Measurements from ENCODE around the gene NFIX. TPM values are rescaled to one million over a fixed set of nuclear protein-coding genes. Genes with fewer than 3 reads are reported as not detected.

NFIX gene
- total and polyA plus RNA-seq, 2 of the 13 experiments (the other 11 are each of a cell fraction or from before 2014, with no cell fraction given): 3.4 to 5.4 TPM

DNA sequence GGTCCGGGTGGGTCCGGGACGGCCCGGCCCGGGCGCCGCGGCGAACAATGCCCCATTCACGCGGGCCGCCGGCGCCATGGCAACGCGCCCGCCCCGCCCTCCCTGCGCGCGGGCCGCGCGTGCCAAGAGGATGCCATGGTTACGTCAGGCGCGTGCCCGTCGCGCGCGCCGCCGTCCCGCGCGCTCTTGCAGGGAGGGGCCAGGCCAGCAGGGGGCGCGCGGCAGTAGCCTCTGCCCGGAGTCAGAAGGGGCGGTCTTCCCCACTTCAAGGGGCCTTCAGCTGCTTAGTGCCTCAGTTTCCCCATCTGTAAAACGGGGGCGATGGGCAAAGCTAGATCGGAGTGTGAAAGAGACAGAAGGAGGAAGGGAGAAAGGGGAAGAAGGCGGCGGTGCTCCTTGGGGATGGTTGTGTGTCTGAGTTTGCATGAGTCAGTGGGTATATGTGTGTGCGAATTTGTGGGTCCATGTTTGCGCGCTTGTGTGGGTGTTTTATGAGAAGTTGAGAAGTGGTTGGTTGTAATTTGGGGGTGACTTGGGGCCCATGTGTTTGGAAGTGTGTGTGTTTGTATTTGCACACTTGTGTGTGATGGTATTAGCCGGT, 11.6 kb upstream of the NFIX start (continued):
- TF ChIP-seq ZNF20 (CRISPR knock-in tag; IDR thresholded peaks at IDR 0.05): no peak
- peak; percentile 40; the same call in 1 of the 2 replicates for TF ChIP-seq ZMYM3 (CRISPR knock-in tag; IDR thresholded peaks at IDR 0.05)
- no peak for TF ChIP-seq ZNF234 (CRISPR knock-in tag; conservative IDR thresholded peaks at IDR 0.05)
- no peak for TF ChIP-seq ZNF740 (CRISPR knock-in tag; IDR thresholded peaks at IDR 0.05)
- TF ChIP-seq, protein P1, sequence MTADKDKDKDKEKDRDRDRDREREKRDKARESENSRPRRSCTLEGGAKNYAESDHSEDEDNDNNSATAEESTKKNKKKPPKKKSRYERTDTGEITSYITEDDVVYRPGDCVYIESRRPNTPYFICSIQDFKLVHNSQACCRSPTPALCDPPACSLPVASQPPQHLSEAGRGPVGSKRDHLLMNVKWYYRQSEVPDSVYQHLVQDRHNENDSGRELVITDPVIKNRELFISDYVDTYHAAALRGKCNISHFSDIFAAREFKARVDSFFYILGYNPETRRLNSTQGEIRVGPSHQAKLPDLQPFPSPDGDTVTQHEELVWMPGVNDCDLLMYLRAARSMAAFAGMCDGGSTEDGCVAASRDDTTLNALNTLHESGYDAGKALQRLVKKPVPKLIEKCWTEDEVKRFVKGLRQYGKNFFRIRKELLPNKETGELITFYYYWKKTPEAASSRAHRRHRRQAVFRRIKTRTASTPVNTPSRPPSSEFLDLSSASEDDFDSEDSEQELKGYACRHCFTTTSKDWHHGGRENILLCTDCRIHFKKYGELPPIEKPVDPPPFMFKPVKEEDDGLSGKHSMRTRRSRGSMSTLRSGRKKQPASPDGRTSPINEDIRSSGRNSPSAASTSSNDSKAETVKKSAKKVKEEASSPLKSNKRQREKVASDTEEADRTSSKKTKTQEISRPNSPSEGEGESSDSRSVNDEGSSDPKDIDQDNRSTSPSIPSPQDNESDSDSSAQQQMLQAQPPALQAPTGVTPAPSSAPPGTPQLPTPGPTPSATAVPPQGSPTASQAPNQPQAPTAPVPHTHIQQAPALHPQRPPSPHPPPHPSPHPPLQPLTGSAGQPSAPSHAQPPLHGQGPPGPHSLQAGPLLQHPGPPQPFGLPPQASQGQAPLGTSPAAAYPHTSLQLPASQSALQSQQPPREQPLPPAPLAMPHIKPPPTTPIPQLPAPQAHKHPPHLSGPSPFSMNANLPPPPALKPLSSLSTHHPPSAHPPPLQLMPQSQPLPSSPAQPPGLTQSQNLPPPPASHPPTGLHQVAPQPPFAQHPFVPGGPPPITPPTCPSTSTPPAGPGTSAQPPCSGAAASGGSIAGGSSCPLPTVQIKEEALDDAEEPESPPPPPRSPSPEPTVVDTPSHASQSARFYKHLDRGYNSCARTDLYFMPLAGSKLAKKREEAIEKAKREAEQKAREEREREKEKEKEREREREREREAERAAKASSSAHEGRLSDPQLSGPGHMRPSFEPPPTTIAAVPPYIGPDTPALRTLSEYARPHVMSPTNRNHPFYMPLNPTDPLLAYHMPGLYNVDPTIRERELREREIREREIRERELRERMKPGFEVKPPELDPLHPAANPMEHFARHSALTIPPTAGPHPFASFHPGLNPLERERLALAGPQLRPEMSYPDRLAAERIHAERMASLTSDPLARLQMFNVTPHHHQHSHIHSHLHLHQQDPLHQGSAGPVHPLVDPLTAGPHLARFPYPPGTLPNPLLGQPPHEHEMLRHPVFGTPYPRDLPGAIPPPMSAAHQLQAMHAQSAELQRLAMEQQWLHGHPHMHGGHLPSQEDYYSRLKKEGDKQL (CRISPR knock-in tag; IDR thresholded peaks at IDR 0.05; ENCODE audit: low read depth): no peak
- TF ChIP-seq, protein P2, sequence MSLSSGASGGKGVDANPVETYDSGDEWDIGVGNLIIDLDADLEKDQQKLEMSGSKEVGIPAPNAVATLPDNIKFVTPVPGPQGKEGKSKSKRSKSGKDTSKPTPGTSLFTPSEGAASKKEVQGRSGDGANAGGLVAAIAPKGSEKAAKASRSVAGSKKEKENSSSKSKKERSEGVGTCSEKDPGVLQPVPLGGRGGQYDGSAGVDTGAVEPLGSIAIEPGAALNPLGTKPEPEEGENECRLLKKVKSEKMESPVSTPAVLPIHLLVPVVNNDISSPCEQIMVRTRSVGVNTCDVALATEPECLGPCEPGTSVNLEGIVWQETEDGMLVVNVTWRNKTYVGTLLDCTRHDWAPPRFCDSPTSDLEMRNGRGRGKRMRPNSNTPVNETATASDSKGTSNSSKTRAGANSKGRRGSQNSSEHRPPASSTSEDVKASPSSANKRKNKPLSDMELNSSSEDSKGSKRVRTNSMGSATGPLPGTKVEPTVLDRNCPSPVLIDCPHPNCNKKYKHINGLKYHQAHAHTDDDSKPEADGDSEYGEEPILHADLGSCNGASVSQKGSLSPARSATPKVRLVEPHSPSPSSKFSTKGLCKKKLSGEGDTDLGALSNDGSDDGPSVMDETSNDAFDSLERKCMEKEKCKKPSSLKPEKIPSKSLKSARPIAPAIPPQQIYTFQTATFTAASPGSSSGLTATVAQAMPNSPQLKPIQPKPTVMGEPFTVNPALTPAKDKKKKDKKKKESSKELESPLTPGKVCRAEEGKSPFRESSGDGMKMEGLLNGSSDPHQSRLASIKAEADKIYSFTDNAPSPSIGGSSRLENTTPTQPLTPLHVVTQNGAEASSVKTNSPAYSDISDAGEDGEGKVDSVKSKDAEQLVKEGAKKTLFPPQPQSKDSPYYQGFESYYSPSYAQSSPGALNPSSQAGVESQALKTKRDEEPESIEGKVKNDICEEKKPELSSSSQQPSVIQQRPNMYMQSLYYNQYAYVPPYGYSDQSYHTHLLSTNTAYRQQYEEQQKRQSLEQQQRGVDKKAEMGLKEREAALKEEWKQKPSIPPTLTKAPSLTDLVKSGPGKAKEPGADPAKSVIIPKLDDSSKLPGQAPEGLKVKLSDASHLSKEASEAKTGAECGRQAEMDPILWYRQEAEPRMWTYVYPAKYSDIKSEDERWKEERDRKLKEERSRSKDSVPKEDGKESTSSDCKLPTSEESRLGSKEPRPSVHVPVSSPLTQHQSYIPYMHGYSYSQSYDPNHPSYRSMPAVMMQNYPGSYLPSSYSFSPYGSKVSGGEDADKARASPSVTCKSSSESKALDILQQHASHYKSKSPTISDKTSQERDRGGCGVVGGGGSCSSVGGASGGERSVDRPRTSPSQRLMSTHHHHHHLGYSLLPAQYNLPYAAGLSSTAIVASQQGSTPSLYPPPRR (CRISPR knock-in tag; IDR thresholded peaks at IDR 0.05; ENCODE audit: borderline replicate concordance): no peak
- no peak for TF ChIP-seq SIX1 (CRISPR knock-in tag; IDR thresholded peaks at IDR 0.05; ENCODE audit: borderline replicate concordance)
- TF ChIP-seq HNF4A (CRISPR knock-in tag; IDR thresholded peaks at IDR 0.05): no peak
- no peak for TF ChIP-seq TGIF2 (CRISPR knock-in tag; IDR thresholded peaks at IDR 0.05)
- TF ChIP-seq, protein P3, sequence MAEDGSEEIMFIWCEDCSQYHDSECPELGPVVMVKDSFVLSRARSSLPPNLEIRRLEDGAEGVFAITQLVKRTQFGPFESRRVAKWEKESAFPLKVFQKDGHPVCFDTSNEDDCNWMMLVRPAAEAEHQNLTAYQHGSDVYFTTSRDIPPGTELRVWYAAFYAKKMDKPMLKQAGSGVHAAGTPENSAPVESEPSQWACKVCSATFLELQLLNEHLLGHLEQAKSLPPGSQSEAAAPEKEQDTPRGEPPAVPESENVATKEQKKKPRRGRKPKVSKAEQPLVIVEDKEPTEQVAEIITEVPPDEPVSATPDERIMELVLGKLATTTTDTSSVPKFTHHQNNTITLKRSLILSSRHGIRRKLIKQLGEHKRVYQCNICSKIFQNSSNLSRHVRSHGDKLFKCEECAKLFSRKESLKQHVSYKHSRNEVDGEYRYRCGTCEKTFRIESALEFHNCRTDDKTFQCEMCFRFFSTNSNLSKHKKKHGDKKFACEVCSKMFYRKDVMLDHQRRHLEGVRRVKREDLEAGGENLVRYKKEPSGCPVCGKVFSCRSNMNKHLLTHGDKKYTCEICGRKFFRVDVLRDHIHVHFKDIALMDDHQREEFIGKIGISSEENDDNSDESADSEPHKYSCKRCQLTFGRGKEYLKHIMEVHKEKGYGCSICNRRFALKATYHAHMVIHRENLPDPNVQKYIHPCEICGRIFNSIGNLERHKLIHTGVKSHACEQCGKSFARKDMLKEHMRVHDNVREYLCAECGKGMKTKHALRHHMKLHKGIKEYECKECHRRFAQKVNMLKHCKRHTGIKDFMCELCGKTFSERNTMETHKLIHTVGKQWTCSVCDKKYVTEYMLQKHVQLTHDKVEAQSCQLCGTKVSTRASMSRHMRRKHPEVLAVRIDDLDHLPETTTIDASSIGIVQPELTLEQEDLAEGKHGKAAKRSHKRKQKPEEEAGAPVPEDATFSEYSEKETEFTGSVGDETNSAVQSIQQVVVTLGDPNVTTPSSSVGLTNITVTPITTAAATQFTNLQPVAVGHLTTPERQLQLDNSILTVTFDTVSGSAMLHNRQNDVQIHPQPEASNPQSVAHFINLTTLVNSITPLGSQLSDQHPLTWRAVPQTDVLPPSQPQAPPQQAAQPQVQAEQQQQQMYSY (CRISPR knock-in tag; IDR thresholded peaks at IDR 0.05): no peak
- TF ChIP-seq NFIB (CRISPR knock-in tag; IDR thresholded peaks at IDR 0.05; ENCODE audit: borderline replicate concordance): no peak
- TF ChIP-seq, protein P4, sequence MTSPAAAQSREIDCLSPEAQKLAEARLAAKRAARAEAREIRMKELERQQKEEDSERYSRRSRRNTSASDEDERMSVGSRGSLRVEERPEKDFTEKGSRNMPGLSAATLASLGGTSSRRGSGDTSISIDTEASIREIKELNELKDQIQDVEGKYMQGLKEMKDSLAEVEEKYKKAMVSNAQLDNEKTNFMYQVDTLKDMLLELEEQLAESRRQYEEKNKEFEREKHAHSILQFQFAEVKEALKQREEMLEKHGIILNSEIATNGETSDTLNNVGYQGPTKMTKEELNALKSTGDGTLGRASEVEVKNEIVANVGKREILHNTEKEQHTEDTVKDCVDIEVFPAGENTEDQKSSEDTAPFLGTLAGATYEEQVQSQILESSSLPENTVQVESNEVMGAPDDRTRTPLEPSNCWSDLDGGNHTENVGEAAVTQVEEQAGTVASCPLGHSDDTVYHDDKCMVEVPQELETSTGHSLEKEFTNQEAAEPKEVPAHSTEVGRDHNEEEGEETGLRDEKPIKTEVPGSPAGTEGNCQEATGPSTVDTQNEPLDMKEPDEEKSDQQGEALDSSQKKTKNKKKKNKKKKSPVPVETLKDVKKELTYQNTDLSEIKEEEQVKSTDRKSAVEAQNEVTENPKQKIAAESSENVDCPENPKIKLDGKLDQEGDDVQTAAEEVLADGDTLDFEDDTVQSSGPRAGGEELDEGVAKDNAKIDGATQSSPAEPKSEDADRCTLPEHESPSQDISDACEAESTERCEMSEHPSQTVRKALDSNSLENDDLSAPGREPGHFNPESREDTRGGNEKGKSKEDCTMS (CRISPR knock-in tag; conservative IDR thresholded peaks at IDR 0.05): no peak
